Measurements from ENCODE around the gene JAZF1.

Gene JAZF1

GRCh38 chr7:28180364-28181147, at the start of gene JAZF1:
JAZF1 (minus strand) TSS chr7:28180795.
- peak; percentile 38 for DNase-seq (ENCODE audit: low read depth, low spot score)

- DNase-seq (ENCODE audit: low read depth, low spot score): peak; percentile 8
Measured at GRCh38 chr7:28230261-28230660, 49.7 kb upstream of the JAZF1 start.

GRCh38 chr7:28228396-28228795, 47.8 kb upstream of the JAZF1 start:
- DNase-seq (ENCODE audit: low read depth, low spot score): no peak

- DNase-seq (ENCODE audit: low read depth, low spot score): no peak
Measured at GRCh38 chr7:28226003-28226402, 45.4 kb upstream of the JAZF1 start.

GRCh38 chr7:28225576-28225975, 45.0 kb upstream of the JAZF1 start:
- DNase-seq (ENCODE audit: low read depth, low spot score): no peak

GRCh38 chr7:28224675-28225074, 44.1 kb upstream of the JAZF1 start:
- no peak for DNase-seq (ENCODE audit: low read depth, low spot score)

GRCh38 chr7:28224172-28224571, 43.6 kb upstream of the JAZF1 start:
- no peak for DNase-seq (ENCODE audit: low read depth, low spot score)

GRCh38 chr7:28222636-28223035, 42.0 kb upstream of the JAZF1 start:
- no peak for DNase-seq (ENCODE audit: low read depth, low spot score)

GRCh38 chr7:28219793-28220192, 39.2 kb upstream of the JAZF1 start:
- DNase-seq (ENCODE audit: low read depth, low spot score): no peak

- DNase-seq (ENCODE audit: low read depth, low spot score): no peak
Measured at GRCh38 chr7:28217143-28217542, 36.5 kb upstream of the JAZF1 start.

GRCh38 chr7:28211006-28211405, 30.4 kb upstream of the JAZF1 start:
- DNase-seq (ENCODE audit: low read depth, low spot score): no peak

GRCh38 chr7:28208506-28208905, 27.9 kb upstream of the JAZF1 start:
- DNase-seq (ENCODE audit: low read depth, low spot score): no peak

GRCh38 chr7:28207486-28208158, 27.0 kb upstream of the JAZF1 start:
- no peak for DNase-seq (ENCODE audit: low read depth, low spot score)

GRCh38 chr7:28205506-28205905, 24.9 kb upstream of the JAZF1 start:
- DNase-seq (ENCODE audit: low read depth, low spot score): no peak

- no peak for DNase-seq (ENCODE audit: low read depth, low spot score)
Measured at GRCh38 chr7:28203508-28204240, 23.1 kb upstream of the JAZF1 start.

GRCh38 chr7:28202222-28202621, 21.6 kb upstream of the JAZF1 start:
- no peak for DNase-seq (ENCODE audit: low read depth, low spot score)

- no peak for DNase-seq (ENCODE audit: low read depth, low spot score)
Measured at GRCh38 chr7:28201131-28201530, 20.5 kb upstream of the JAZF1 start.

- DNase-seq (ENCODE audit: low read depth, low spot score): no peak
Measured at GRCh38 chr7:28200598-28200997, 20.0 kb upstream of the JAZF1 start.

- no peak for DNase-seq (ENCODE audit: low read depth, low spot score)
Measured at GRCh38 chr7:28199021-28199510, 18.5 kb upstream of the JAZF1 start.

- no peak for DNase-seq (ENCODE audit: low read depth, low spot score)
Measured at GRCh38 chr7:28195910-28196620, 15.5 kb upstream of the JAZF1 start.

GRCh38 chr7:28192786-28193585, 12.4 kb upstream of the JAZF1 start:
- DNase-seq (ENCODE audit: low read depth, low spot score): no peak

Measured in ELF-1 (cell line).